GM21737 (cell line): ENCODE data around the gene HS6ST3.

Experiments used
- ATAC-seq: cut with Tn5 transposase; IDR thresholded peaks from one replicate; pipeline ENCODE4 v1.9.1; 2021; ENCODE audit warnings: mild to moderate bottlenecking, moderate library complexity; ENCODE audit not compliant: unreplicated experiment

Gene HS6ST3

DNA sequence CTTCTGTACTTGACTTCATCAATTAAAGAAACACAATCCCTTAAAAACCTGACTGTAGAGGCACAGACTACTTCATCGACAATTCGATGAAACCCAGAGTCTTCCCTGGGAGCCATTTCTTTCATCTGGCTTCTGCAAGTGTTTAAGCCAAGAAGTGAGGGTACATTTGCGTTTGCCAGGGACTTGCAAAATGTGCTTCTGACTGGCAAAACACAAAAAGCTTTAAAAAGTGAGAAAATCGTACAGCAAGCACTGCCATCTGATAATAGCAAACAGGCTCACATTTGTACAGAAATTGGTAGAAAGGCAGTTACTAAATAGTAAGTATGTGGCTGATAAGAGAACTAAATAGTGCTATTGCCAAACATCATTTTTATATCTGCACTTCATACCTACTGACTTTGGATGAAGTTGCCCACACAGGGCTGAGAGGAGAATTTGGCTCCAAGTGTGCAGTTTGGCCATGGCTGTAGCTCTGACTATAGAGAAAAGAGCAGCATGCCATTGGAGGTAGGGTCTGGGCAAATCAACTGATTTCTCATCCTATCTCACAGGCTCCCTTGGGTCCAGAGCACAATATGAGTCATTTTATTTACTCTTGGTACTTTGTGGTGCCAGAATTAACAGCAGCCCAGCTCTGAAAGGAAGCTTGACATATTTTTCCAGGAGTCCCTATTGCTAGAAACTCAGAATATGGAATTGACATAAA, 546.2 kb downstream of the HS6ST3 start:
- no peak for ATAC-seq

DNA sequence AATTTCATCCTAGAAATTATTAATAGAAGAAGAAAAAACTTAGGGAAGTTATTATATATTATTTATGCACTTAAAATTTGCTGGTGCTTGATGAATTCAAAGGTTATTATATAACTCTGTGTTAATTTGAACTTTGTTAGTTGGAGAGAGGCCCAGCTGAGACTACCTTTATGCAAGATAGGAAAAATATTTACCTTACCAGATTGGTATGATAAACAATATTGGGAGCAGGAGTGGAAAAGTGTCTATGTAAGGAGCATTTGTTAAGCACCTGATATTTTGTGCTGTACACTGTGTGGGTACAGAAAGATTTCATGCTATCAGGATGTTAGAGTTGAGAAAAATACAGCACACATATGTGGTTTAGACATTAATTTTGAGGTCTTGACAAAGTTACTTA, 547.1 kb downstream of the HS6ST3 start:
- no peak for ATAC-seq

DNA sequence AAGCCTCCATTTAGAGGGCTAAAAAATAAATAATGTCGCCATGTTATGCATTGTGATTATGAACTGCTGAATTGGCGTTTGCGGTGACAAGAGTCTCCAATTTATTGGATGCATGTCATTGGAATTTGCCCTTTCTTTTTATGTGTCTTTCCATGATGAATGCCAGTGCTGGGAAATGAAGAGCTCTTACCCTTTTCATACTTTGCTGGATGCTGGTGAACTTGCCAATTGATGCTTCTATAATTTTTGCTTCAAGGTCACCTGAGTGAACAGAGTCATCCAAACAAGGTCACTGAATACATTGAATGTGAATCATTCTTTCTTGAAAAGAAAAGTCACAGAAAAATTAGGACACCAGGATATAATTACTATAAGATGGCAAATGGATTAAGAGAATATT, 556.2 kb downstream of the HS6ST3 start:
- no peak for ATAC-seq

DNA sequence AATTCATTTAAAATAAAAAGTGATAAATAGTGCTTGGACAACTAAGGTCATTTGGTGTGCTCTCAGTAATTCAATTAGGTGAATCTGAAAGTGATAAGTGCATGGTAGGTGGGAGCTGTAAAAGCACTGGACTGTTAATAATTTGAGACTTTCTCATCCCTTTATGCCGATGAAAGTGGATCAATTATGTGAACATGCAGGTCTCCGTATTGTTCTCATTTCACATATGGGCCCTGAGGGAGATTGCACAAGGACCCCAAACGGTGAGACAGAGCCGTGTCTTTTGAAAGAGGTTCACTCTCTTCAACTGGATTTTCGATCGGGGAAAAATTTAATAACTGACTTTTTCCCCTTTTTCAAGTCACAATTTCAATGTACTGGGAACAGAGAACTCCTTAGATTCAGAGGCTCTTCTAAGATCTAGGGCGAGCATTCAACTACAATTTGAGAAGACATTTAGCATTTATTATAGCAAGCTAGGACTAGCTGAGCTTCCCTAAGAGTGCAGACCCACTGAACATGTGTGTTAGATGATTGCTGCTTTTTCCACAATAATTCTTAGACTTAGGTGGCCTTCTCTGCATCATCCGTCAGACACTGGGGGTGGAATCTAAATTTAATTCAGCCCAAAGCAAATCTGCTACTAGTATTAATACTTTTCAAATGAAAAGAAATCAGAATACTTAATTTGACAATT, 556.8 kb downstream of the HS6ST3 start:
- no peak for ATAC-seq

DNA sequence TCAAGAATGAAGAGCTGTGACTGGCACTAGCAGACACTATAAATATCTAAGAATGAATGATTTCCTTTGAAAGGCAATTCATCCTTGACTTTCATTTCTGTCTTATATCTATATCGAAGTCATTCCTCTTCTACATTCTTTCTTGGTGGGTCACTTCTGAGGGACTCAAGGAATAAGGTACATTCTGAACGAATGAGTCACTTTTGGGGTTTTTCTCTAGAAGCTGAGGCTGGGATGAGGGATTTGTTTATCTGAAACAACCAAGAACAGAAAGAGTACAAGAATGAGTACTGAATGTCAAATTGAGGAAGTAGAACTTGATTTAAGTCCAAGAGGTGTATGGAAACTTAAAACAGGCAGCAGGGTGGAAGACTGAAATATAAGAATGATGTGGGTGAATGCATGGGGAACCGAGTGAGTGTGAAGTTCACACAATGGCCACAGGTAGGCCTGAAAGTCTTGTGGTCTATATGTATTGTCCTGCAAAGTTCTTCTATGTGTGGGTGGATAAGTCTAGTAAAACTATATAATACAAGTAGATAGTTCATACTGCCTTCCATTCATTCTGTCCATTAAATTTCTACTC, 560.5 kb downstream of the HS6ST3 start:
- ATAC-seq: peak; percentile 60

DNA sequence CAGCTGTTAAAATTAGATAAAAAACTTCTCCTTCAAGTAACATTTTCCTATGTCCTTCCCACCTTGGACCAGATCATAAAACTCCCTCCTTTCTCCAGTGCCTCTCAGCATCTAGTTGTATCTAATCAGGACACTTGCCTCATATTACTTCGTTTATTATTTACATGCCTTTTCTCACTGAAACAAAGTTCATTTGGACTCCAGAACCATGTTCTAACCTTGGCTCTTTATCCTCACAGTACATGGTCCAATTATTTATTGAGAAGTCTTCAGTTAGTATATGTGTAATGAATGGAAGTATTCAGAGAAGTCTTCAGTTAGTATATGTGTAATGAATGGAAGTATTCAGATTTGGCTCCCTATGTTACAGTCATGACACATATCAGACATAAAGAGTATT, 561.7 kb downstream of the HS6ST3 start:
- ATAC-seq: no peak

DNA sequence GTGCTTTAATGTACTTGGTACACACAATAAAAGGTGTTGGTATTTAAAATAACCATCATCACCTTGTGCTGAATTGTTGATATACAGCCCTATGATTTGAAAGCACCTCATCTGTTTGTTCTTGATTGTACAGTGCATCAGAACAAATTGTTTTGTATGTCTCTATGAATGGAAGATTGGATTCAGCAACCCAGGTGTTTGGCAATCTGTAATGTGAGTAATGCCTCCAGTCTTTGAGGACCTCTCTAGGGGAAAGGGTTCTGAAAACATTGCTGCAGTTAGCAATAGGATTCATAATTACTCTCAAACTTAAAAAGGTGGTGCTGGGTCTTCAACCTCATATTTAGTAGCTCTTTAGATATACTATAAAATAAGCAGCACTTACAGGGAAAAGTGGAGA, 562.6 kb downstream of the HS6ST3 start:
- ATAC-seq: no peak

DNA sequence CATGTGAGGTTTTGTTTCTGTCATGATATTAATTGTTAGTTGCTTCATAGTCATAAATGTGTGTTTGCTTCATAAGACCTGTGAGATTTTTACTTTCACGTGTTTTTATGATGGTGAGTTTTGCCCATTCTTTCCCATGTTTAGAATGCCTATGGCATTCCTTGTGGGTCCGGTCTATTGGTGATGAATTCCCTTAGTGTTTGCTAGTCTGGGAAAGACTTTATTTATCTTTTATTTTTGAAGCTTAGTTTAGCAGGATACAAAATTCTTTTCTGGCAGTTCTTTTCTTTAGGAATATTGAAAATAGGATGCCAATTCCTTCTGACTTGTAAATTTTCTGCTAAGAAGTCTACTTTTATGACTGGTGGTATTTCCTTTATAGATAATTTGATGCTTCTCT, 571.7 kb downstream of the HS6ST3 start:
- no peak for ATAC-seq

DNA sequence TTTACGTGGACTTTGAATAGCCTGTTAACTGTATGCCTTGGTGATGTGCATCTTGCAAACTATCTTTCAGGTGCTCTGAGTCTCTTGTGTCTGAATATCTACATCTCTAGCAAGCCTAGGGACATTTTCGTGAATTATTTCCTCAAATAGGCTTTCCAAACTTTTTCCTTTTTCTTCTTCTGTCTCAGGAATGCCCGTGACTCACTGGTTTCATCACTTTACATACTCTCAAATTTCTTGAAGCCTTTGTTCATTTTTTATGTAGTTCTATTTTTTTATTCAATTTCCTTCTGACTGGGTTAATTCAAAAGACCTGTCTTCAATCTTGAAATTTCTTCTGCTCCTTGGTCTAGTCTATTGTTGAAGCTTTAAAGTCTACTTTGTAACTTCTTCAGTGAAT, 572.1 kb downstream of the HS6ST3 start:
- ATAC-seq: no peak

DNA sequence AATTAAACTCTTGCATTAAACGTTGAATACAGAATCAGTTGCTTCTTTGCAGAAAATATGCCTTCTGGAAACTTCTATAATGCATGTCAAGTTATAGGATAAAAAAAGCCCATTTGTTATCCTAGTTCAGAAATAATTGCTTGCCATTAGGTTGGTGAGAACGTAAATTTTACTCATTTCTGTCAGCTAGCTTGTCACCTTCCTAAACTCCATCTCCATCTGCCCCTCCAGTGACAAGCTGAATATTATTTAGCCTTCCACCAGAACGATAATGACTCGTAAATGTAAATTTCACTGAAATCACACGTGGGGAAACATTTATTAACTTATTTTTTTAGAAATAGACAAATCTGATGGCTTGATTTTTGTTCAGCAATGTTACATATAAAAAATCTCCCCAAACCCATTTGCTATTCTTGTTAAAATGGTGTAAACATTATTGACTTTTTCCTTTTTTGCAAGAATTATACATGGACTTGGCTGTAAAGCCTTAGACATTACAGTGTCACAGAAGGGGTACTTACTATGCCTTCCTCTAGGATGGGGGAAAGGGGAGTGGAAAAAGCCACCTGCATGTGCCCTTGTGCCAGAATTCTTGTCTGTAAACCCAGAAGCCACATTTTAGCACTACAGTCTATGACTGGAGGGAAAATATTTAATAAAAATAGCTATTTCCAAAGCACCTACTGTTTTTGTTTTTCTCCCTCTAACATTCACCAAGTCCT, 577.5 kb downstream of the HS6ST3 start:
- ATAC-seq: no peak

DNA sequence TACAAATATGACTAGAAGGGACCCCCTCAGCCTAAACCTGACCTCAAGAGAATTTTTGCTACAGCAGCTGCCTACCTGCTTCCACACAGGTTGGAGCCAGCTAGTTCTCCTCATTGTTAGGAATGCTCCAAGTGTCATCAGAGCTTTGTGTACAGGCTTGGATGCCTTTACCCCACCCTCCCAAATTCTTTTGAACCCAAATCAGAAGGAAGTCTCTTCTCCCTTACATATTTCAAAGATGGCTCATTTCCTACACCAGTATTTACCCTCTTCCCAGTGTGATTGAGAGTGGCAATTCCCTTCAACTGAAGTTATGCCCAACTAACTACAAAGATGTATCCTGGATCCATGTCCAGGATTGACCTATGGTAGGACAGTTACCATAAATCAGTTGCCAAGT, 581.2 kb downstream of the HS6ST3 start:
- ATAC-seq: no peak

DNA sequence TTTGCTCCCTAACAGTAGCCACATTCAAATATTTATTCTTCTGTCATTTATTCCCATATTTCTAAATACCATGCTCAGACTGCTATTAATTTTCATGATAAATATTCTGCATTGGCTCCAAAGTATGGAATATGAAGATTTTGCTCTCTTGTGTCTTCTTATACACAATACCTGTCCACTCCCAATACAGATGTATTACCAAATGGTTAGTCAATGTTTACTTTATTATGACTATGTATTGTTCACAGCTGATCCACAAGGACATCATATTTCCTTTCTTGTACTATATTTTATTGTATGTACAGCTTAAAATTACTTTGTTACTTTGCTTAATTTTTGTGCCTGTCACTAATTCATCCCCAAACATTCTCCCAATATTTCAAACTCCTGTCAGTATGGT, 582.1 kb downstream of the HS6ST3 start:
- no peak for ATAC-seq

DNA sequence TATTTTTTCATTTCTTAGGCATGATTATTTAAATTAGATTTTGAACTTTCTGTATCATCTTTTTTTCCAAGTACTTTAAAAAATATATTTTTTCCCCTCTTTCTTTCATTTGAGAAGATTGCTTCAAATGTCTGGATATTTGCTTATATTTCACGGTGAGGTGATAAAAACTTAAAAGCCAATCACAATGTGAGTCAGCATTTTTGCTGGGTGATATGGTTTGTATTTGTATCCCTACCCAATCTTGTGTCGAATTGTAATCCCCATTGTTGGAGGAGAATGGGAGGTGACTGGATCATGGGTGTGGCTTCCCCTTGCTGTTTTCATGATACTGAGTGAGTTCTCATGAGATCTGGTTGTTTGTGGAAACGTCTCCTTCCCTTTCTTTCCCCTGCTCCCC, 583.9 kb downstream of the HS6ST3 start:
- no peak for ATAC-seq

DNA sequence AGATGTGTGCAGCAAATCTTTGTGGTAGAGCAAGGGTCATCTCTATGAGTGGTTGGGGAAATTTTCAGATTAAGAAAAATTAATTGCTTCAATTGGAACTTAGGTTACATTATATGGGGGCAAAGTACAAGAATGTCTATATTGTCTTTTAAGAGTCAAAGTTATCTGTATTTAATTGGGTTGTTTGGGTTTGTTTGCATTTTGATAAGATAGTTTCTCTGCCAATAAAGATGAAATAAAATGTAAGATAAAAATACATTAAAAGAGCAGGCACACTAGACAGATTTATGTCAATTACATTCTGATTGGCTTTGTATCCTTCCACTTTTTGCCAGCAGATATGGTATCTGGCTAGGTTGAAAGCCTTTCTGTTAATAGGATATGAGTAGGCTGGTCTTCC, 587.1 kb downstream of the HS6ST3 start:
- ATAC-seq: no peak

DNA sequence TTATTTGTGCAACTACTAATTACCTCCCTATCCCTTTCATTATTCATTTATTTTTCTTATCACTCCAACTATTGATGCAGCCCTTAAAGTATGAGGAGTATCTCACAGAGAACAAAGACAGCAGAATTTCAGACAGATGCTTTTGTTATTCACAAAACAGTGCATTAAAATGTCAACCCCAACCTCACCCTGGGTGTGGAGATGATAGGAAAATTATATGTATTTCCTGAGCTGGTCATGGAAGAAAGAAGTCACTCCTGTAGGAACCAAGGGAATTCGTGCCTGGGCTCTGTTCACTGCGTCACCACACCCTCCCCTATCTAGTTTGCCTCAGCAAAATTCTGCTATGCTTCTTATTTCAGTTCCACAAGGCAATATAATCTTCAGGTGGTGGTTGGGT, 588.9 kb downstream of the HS6ST3 start:
- no peak for ATAC-seq

DNA sequence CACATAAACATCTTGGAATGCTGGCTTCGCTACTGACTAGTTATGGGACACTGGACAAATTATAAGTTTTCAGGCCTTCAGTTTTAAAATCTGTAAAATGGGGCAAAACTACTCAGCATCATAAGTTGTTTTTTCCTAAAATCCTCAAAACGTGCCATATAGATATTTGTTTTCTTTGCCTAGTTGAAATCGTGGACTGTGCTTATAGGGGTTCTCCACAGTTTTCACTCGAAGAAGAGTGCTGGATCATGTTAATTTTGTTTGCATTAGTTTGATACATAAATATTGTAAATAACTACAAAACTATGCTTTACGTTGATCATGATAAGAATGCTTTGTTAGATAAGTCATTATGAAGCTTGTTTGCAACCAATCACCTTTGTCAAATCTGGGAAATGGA, 591.0 kb downstream of the HS6ST3 start:
- ATAC-seq: no peak

DNA sequence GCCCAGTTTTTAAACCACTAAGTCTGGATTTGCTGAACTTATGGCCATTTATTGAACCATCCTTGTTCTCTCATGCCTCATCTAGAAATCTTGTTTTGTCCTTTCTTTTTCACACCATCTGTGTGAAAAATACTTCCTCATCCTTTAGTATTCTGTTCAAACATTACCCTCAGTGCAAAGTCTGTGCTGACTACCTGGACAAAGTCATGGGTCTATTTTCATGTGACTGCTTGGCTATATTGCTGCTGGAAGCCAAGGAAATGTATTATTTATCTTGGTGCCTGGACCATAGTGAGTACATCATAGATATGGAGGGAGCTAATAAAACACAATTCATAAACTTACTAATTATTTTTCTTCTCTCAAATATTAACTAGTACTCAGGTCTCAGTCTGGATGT, 591.9 kb downstream of the HS6ST3 start:
- ATAC-seq: no peak

DNA sequence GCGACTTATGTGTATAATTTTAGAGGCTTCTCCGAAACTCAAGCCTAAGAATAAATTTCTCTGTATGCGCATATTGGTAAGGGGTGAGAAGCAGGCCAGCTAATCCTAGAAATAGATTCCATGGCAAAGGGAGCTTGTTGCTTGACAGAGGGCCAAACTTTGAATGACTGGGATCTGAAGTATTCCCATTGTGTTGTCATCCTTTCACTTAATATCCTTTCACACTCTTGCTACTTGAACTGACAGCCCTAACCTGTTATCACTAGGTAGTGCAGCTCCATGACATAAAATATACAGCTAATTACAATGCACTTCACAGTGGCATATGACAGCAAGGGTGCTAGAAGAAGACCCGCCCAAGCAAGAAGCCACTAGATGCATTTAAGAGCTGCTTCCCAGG, 594.6 kb downstream of the HS6ST3 start:
- ATAC-seq: no peak

DNA sequence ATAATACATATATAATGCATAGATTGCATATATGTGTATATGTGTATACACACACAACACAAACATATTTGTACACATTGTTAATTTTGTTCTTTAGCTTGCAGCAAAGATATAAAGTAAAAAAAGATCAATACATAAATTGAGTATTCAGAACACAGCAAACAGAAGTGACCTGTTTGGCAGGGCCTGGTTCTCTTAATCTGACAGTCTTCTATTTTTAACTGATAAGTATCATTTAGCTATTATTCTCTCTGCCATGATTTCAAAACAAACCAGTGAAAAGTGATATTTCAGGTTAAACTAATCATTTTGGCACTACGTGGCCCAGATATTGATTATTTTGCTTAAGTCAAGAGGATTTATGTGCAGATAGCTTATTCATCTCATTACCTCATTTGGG, 595.0 kb downstream of the HS6ST3 start:
- ATAC-seq: no peak

DNA sequence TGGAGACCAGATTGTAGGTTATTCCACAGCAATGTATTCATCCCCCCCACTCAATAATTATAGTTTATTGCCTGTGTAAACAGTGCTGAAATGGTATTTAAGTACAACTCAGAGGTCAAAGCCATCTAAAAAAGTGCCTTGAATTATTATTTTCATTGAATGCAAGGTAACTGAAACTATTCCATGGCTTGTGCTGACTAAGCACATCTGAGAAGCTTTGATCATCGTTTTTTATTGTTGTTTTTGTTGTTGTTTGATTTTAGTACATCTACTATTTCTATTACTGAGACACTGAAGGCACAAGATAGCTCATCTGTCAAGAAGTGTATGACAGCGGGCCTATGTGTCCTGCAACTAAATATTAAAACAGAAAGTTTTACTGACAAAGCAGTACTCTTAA, 596.4 kb downstream of the HS6ST3 start:
- ATAC-seq: no peak

DNA sequence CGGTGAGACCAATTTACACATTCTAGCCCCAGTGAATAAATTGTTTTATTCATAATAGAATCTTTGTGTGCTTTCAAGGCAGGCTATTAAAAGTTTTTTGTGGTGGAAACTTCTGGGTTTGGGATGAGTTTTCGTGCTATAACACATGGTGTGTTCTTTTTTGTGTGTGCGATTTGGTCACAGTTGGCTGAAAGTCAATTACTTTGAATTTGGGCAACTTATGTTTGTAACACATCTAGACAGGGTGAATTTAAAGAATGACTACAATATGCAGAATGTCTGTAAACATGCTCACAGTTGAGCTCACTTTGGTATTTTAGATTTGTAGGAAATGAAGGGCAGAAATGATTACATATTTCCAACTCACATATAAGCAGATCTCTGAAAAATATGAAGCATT, 597.3 kb downstream of the HS6ST3 start:
- no peak for ATAC-seq

DNA sequence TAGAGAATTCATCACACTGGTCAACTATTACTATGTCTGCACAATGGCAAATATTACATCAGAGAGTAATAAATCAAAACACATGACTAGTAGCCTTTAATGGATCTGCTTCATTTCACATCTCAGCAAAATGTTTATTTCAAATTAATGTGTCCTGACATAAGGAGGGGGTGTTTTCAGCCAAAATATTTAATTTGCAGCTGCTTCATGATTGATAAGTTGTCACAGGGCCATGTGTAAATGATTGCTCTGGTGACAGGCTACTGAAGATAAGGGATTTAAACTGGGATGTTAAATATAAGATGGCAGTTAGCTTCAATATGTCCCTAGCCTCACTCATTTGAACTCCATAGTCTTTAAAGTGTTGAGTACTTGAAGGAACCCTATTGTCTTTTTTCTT, 601.1 kb downstream of the HS6ST3 start:
- ATAC-seq: no peak
